Upper lobe of left lung (tissue), 6 donors: Measurements from ENCODE around the gene UBE2G1. TPM values are rescaled to one million over a fixed set of nuclear protein-coding genes. Genes with fewer than 3 reads are reported as not detected.

Experiments
- ATAC-seq, 2 donors: fragments of 200-7000 bp; cut with Tn5 transposase; one replicate each; pipeline ENCODE4 v1.9.1; 2022; ENCODE audit warnings: mild to moderate bottlenecking in 2 of 2, moderate library complexity in 2 of 2; ENCODE audit not compliant: low FRiP score in 2 of 2
- DNase-seq, 2 donors: peaks; one replicate each; pipeline ENCODE4 v3.0.0-alpha.2; 2019 to 2020
- H3K27ac ChIP-seq, 4 donors: fragments of 200-600 bp; sonication (generic); one replicate each; pipeline ENCODE4 v1.5.1; 2016 to 2019
- H3K27me3 ChIP-seq, 4 donors: fragments of 200-600 bp; sonication (generic); one replicate each; pipeline ENCODE4 v1.5.1; 2017 to 2019
- H3K36me3 ChIP-seq, 4 donors: fragments of 200-600 bp; sonication (generic); one replicate each; pipeline ENCODE4 v1.5.1; 2016 to 2019
- H3K4me1 ChIP-seq, 4 donors: fragments of 200-600 bp; sonication (generic); one replicate each; pipeline ENCODE4 v1.5.1; 2018 to 2019
- H3K4me3 ChIP-seq, 4 donors: fragments of 200-600 bp; sonication (generic); one replicate each; pipeline ENCODE4 v1.5.1; 2017 to 2019; ENCODE audit warnings: mild to moderate bottlenecking in 2 of 4, moderate library complexity in 1 of 4
- H3K9me3 ChIP-seq, 4 donors: fragments of 200-600 bp; sonication (generic); one replicate each; pipeline ENCODE4 v1.5.1; 2018 to 2019
- EP300 ChIP-seq, 4 donors: sonication (generic); formaldehyde crosslinking; IDR thresholded peaks; one replicate each; pipeline ENCODE4 v1.5.1; 2017; ENCODE audit warnings: antibody characterized with exemption in 4 of 4, control low read depth in 2 of 4
- POLR2A ChIP-seq, 4 donors: fragments of 450-650 bp; IDR thresholded peaks; one replicate each; pipeline ENCODE4 v1.5.1; 2016 to 2017; ENCODE audit warnings: antibody characterized with exemption in 4 of 4, mild to moderate bottlenecking in 2 of 4
- POLR2AphosphoS5 ChIP-seq, 2 donors: sonication (generic); formaldehyde crosslinking; IDR thresholded peaks; one replicate each; pipeline ENCODE4 v1.5.1; 2017; ENCODE audit warnings: antibody characterized with exemption in 2 of 2
- WGBS, 2 donors: methylation state at CpG; one replicate each; pipeline ENCODE4 v1.1.5; 2017 to 2018; 5-methylcytosine and 5-hydroxymethylcytosine counted together
- total RNA-seq, 6 donors: library from RNA; depleted of rRNA in 4 of 6; stranded (reverse); fragments of >200 nt in 4 of 6; gene quantifications; one replicate each; pipeline versions ENCODE4 v1.1.0 to v1.2.1, GENCODE V29; 2016 to 2021
- TF ChIP-seq, protein P1 (sequence below), 6 experiments: fragments of 450-650 bp in 4 of 6; fragments of 200-600 bp in 2 of 6; sonication (generic) in 2 of 6; IDR thresholded peaks; one replicate each; pipeline ENCODE4 v1.5.1; 2016 to 2019; ENCODE audit warnings: antibody characterized with exemption in 6 of 6
- donor health status: DM: no; HTN: no; CAD: no; lungs with moderate emphysema.
- donor health status: DM: no; HTN: yes; CAD: no; lungs with severe emphysema.

UBE2G1 gene
- total RNA-seq, 6 donors from 2014 or later: 24.5 to 45.8 (median 35.8) TPM

DNA sequence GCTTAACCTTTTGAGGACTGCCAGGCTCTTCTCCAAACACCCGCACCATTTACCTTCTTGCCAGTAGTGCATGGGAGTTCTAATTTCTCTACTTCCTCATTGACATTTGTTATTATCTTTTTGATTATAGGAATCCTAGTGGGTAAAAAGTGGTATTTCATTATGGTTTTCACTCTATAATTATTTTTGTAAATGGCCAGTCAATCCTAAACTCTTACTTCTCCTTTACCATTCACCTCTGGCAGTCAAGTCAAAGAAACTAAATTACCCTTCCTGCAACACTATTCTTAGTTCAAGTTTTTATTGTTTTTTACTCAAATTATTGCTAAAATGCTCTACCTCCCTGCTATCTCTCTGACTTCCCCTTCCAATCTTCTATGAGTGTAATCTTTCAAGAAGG is 72.9 kb downstream of the UBE2G1 start:
- Histone ChIP-seq H3K36me3 (peaks cover 0 to 34% (median 3%) of the 10 kb centered on the region in 4 donors), H3K4me1 (no peaks in the 10 kb centered on the region), H3K27ac (no peak overlapping the region), H3K9me3 (no peaks in the 10 kb centered on the region), H3K4me3 (no peak overlapping the region), H3K27me3 (no peaks in the 10 kb centered on the region)
- 92 to 100% methylated on average over 1 of the region's 1 CpG for WGBS, 2 donors
- ATAC-seq: no peak
- TF ChIP-seq POLR2AphosphoS5 (IDR thresholded peaks at IDR 0.05): no peak
- no peak for DNase-seq

DNA sequence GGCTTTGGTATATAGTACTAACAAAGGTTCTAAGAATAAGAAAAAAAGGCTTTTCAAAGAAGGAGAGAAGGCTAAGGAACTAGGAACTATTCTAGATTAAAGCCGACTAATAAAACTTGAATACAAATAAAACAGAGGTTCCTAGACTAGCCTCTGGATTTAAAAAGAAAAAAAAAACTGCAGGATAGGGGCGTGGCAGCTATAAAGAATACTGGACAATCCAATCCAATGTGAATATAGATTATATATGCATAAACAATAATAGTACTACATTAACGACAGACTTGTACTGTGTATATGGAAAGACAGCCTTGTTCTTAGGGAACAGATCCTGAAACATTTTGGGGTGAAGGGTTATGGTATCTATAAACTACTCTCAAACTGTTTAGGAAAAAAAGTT is 78.8 kb downstream of the UBE2G1 start:
- Histone ChIP-seq H3K27me3 (no peaks in the 10 kb centered on the region), H3K9me3 (no peaks in the 10 kb centered on the region), H3K4me1 (no peaks in the 10 kb centered on the region), H3K36me3 (peaks cover 0 to 25% (median 8%) of the 10 kb centered on the region in 4 donors), H3K4me3 (no peak overlapping the region), H3K27ac (no peak overlapping the region)
- ATAC-seq: no peak
- TF ChIP-seq POLR2AphosphoS5 (IDR thresholded peaks at IDR 0.05) (no peak), EP300 (IDR thresholded peaks at IDR 0.05) (no peak)
- TF ChIP-seq, protein P1, sequence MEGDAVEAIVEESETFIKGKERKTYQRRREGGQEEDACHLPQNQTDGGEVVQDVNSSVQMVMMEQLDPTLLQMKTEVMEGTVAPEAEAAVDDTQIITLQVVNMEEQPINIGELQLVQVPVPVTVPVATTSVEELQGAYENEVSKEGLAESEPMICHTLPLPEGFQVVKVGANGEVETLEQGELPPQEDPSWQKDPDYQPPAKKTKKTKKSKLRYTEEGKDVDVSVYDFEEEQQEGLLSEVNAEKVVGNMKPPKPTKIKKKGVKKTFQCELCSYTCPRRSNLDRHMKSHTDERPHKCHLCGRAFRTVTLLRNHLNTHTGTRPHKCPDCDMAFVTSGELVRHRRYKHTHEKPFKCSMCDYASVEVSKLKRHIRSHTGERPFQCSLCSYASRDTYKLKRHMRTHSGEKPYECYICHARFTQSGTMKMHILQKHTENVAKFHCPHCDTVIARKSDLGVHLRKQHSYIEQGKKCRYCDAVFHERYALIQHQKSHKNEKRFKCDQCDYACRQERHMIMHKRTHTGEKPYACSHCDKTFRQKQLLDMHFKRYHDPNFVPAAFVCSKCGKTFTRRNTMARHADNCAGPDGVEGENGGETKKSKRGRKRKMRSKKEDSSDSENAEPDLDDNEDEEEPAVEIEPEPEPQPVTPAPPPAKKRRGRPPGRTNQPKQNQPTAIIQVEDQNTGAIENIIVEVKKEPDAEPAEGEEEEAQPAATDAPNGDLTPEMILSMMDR (IDR thresholded peaks at IDR 0.05): no peak
- WGBS, 2 donors: 90 to 92% methylated on average over 3 of the region's 3 CpGs
- no peak for DNase-seq

DNA sequence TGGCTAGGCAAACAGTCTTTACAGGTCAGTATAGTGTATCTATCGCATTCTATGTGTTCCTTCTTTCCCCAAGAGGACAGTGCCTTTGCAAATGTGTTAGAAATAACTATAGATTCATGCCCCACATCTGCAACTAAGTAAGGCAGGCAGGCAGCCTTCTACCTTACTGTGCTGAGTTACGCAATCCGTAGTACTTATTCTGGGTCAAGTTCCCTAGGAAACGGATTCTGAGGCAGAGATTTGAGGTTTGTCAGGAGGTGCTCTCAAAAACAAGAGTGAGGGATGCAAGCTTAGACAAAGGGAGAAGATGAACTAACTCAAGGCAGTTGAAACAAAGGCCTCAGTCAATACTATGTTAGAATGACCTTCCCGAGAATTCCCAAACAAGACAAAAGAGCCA is 90.0 kb downstream of the UBE2G1 start:
- no peak for TF ChIP-seq POLR2AphosphoS5 (IDR thresholded peaks at IDR 0.05)
- TF ChIP-seq, protein P1 (IDR thresholded peaks at IDR 0.05): no peak
- TF ChIP-seq EP300 (IDR thresholded peaks at IDR 0.05): no peak
- no peak for TF ChIP-seq POLR2A (IDR thresholded peaks at IDR 0.05)
- 82% methylated on average over 5 of the region's 5 CpGs for WGBS, 2 donors
- no peaks in the 10 kb centered on the region for H3K9me3 ChIP-seq
- DNase-seq (no peak), ATAC-seq (no peak)
- peaks cover 0 to 27% (median 6%) of the 10 kb centered on the region in 4 donors for H3K36me3 ChIP-seq
- peaks cover 0 to 7% (median 0%) of the 10 kb centered on the region in 4 donors for H3K4me1 ChIP-seq
- no peak overlapping the region for H3K27ac ChIP-seq
- no peaks in the 10 kb centered on the region for H3K27me3 ChIP-seq
- H3K4me3 ChIP-seq: no peak overlapping the region

DNA sequence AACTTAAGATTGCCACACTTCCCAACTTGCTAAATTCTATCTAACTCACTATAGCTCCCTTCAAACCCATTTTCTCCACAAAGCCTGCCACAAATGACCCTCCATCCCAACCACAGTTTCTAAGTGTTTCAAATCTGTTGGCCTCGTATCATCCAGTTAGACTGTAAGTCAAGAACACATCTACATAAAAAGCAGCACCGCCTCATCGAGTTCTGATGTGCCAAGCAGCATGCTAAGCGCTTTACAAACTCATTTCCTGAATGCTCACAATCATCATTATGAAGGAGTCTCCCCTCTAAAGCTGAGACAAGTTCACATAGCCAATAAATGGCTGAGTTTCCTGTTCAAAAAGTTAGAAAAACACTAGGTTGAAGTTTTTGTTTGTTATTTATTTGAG is 93.5 kb downstream of the UBE2G1 start:
- peaks cover 0 to 29% (median 0%) of the 10 kb centered on the region in 4 donors for H3K36me3 ChIP-seq
- H3K27me3 ChIP-seq: no peaks in the 10 kb centered on the region
- peaks cover 0 to 7% (median 0%) of the 10 kb centered on the region in 4 donors for H3K4me1 ChIP-seq
- no peak overlapping the region for H3K4me3 ChIP-seq
- ATAC-seq: no peak
- no peaks in the 10 kb centered on the region for H3K9me3 ChIP-seq
- no peak for TF ChIP-seq EP300 (IDR thresholded peaks at IDR 0.05)
- H3K27ac ChIP-seq: no peak overlapping the region
- 79 to 80% methylated on average over 4 of the region's 4 CpGs for WGBS, 2 donors
- no peak for DNase-seq

DNA sequence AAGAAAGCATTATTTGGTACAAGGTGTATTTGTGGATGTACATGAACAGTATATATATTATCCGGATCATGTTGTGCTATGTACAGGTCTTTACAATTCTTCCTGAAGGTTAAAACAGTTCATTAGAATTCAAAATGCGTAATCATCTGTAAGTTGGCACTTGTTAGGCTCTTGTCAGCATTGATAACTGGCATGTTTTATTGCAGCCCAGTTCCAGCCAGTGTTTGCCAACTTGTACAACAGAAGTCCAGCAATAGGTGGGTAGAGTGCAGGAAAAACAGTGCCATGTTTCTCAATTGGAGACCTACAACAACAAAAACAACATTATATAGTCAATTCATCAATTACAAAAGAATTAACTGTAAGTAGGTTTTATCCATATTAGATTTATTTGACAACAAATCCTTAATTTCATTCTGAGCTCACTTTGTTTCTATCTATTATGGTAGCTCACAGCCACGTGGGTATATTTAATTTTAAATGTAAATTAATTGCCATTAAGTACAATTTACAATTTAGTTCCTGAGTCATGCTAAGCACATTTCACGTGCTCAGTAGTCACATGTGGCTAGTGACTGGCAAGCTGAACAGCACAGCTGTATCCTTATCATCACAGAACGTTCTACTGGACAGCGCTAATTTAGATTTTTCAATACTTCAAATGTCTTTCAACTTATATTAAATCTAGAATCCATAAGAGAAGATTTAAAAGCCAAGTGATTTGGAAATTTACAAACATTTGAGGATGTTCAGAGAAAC is 94.1 kb downstream of the UBE2G1 start:
- no peak overlapping the region for H3K4me3 ChIP-seq
- DNase-seq (no peak), ATAC-seq (no peak)
- H3K27me3 ChIP-seq: no peaks in the 10 kb centered on the region
- TF ChIP-seq, protein P1 (IDR thresholded peaks at IDR 0.05): no peak
- no peak for TF ChIP-seq POLR2A (IDR thresholded peaks at IDR 0.05)
- no peak for TF ChIP-seq POLR2AphosphoS5 (IDR thresholded peaks at IDR 0.05)
- no peak for TF ChIP-seq EP300 (IDR thresholded peaks at IDR 0.05)
- H3K27ac ChIP-seq: no peak overlapping the region
- H3K4me1 ChIP-seq: peaks cover 0 to 7% (median 0%) of the 10 kb centered on the region in 4 donors
- H3K36me3 ChIP-seq: peaks cover 0 to 29% (median 0%) of the 10 kb centered on the region in 4 donors
- 84 to 85% methylated on average over 6 of the region's 6 CpGs for WGBS, 2 donors
- H3K9me3 ChIP-seq: no peaks in the 10 kb centered on the region

DNA sequence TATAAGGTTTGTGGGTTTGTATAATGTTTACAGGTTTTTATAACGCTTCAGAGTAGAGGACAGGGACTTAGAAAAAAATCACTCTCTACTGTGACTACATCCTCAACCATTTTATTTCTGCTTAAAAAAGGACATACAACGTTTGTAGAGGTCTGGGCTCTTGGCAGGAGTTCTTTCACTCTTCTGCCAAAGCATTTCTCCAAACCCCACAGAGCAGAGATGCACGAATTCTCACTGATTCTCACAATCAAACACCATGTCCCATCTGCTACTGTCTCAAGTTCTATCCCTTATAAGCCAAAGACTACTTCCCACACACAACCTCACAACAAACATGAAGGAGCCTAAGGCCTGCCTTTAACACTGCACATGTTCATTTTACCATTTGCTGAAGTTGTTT is 95.7 kb downstream of the UBE2G1 start:
- no peak for ATAC-seq
- WGBS, 2 donors: 73 to 74% methylated on average over 3 of the region's 3 CpGs
- TF ChIP-seq EP300 (IDR thresholded peaks at IDR 0.05): no peak

More for the DNA sequence above, 95.7 kb downstream of the UBE2G1 start:
- DNase-seq: no peak
- no peaks in the 10 kb centered on the region for H3K4me1 ChIP-seq
- peaks cover 0 to 22% (median 0%) of the 10 kb centered on the region in 4 donors for H3K36me3 ChIP-seq
- no peaks in the 10 kb centered on the region for H3K27me3 ChIP-seq
- no peak overlapping the region for H3K27ac ChIP-seq
- no peaks in the 10 kb centered on the region for H3K9me3 ChIP-seq
- H3K4me3 ChIP-seq: no peak overlapping the region
